Dendritic cell treated with granulocyte-macrophage colony-stimulating factor and Interleukin-4, amounts not matched to agents 40 ng/mL and 50 ng/mL, for 4 days (primary cell): ENCODE results near the gene EPHA4.

Experiments used
- H3K27ac Mint-ChIP-seq: one replicate; pipeline ENCODE4 v1.8.0; 2022; ENCODE audit warnings: mild to moderate bottlenecking, mixed read lengths
- H3K27me3 Mint-ChIP-seq: one replicate; pipeline ENCODE4 v1.8.0; 2022; ENCODE audit warnings: mild to moderate bottlenecking, mixed read lengths
- H3K36me3 Mint-ChIP-seq: one replicate; pipeline ENCODE4 v1.8.0; 2022; ENCODE audit warnings: low read depth, mixed read lengths
- H3K4me1 Mint-ChIP-seq: one replicate; pipeline ENCODE4 v1.8.0; 2022; ENCODE audit warnings: low read depth, mixed read lengths
- H3K4me3 Mint-ChIP-seq: one replicate; pipeline ENCODE4 v1.8.0; 2022; ENCODE audit warnings: mild to moderate bottlenecking, moderate library complexity, mixed read lengths
- H3K9me3 Mint-ChIP-seq: one replicate; pipeline ENCODE4 v1.8.0; 2022; ENCODE audit warnings: mixed read lengths
- intact Hi-C: fragments of 100-400 bp; cut with micrococcal nuclease; formaldehyde crosslinking; loops from one replicate; pipeline ENCODE4 v1.15.0; 2022

EPHA4 gene

GRCh38 chr2:221541131-221541735, 30.9 kb downstream of the EPHA4 start:
- H3K27me3 Mint-ChIP-seq: no peaks in the 10 kb centered on the region
- no peaks in the 10 kb centered on the region for H3K9me3 Mint-ChIP-seq
- no peak overlapping the region for H3K27ac Mint-ChIP-seq
- H3K4me1 Mint-ChIP-seq: no peaks in the 10 kb centered on the region
- intact Hi-C loops: no loop called here
- no peak overlapping the region for H3K4me3 Mint-ChIP-seq
- H3K36me3 Mint-ChIP-seq: no peaks in the 10 kb centered on the region

DNA sequence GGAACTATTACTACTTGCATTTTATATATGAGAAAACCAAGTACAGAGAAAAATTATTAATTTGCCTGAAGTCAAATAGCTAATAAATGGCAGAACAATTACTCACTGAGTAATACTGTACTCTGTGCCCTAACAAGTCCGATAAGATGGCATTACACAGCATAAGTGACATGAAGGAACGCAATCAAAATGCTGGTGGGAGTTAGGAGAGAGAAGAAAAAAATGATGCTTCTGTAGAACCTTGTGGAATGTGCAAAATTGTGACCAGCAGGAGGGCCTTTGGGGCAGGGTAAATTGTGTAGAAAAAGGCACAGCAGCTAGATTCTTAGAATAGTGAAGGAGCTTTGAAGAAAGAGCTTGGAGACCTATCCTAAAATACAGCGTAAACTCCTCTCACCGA, 32.9 kb downstream of the EPHA4 start:
- Mint-ChIP-seq H3K4me1 (no peaks in the 10 kb centered on the region), H3K27ac (no peak overlapping the region), H3K9me3 (no peaks in the 10 kb centered on the region), H3K4me3 (no peak overlapping the region), H3K27me3 (no peaks in the 10 kb centered on the region), H3K36me3 (no peaks in the 10 kb centered on the region)
- intact Hi-C loops: no loop called here

DNA sequence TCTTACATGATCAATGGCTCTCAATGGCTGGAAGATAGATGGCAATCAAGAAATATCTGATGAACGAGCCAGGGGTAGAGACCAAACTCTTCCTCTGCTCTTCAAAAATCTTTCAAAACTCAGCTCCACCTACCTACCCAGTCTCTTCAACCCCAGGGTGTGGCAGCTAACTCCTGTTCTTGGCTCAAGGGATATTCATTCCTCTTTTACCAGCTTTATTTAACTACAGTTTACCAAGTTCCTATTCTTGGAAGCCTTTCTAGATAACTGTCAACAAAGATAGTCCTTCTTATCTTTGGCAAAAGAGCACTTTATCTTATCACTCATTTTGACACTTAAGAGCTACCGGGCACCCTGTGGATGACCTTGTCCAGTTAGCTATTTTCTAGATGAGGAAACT, 36.3 kb downstream of the EPHA4 start:
- no peak overlapping the region for H3K27ac Mint-ChIP-seq
- H3K36me3 Mint-ChIP-seq: no peaks in the 10 kb centered on the region
- H3K9me3 Mint-ChIP-seq: no peaks in the 10 kb centered on the region
- H3K4me1 Mint-ChIP-seq: no peaks in the 10 kb centered on the region
- intact Hi-C loops: no loop called here
- H3K4me3 Mint-ChIP-seq: no peak overlapping the region
- no peaks in the 10 kb centered on the region for H3K27me3 Mint-ChIP-seq

- Mint-ChIP-seq H3K9me3 (no peaks in the 10 kb centered on the region), H3K4me3 (no peak overlapping the region), H3K27ac (no peak overlapping the region), H3K27me3 (peaks cover 4% of the 10 kb centered on the region), H3K4me1 (no peaks in the 10 kb centered on the region), H3K36me3 (no peaks in the 10 kb centered on the region)
- intact Hi-C loops: no loop called here
Measured at GRCh38 chr2:221533299-221533698, 38.8 kb downstream of the EPHA4 start.

DNA sequence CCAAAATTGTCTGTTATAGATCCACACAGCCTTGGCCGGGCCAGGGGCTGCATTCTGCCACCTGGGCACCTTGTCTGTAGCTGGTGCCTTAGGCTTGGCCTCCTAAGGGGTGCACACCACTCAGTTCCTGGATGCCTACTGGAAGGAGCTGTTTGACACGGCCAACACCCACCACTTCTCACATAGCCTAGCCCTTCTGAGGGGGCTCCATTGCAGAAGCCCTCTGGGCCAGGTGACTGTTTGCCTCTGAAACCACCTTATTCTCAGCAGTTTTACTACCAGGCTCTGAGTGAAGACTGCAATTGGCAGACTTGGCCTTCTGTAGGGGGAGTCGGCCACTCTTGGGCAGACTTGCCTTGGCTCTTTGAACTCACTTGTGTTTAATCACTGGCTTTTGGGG, 39.5 kb downstream of the EPHA4 start:
- Mint-ChIP-seq H3K9me3 (no peaks in the 10 kb centered on the region), H3K36me3 (no peaks in the 10 kb centered on the region), H3K4me1 (peaks cover 3% of the 10 kb centered on the region), H3K27ac (no peak overlapping the region), H3K27me3 (peaks cover 4% of the 10 kb centered on the region), H3K4me3 (no peak overlapping the region)
- intact Hi-C loops: no loop called here

- no peak overlapping the region for H3K27ac Mint-ChIP-seq
- no peaks in the 10 kb centered on the region for H3K9me3 Mint-ChIP-seq
- H3K36me3 Mint-ChIP-seq: no peaks in the 10 kb centered on the region
- H3K4me3 Mint-ChIP-seq: no peak overlapping the region
- H3K4me1 Mint-ChIP-seq: peaks cover 8% of the 10 kb centered on the region
- intact Hi-C loops: no loop called here
- peaks cover 4% of the 10 kb centered on the region for H3K27me3 Mint-ChIP-seq
Measured at GRCh38 chr2:221530653-221531037, 41.5 kb downstream of the EPHA4 start.

- Mint-ChIP-seq H3K9me3 (no peaks in the 10 kb centered on the region), H3K4me1 (peaks cover 8% of the 10 kb centered on the region), H3K4me3 (no peak overlapping the region), H3K36me3 (no peaks in the 10 kb centered on the region), H3K27ac (no peak overlapping the region), H3K27me3 (peaks cover 4% of the 10 kb centered on the region)
- intact Hi-C loops: no loop called here
Measured at GRCh38 chr2:221529943-221530652, 42.0 kb downstream of the EPHA4 start.

DNA sequence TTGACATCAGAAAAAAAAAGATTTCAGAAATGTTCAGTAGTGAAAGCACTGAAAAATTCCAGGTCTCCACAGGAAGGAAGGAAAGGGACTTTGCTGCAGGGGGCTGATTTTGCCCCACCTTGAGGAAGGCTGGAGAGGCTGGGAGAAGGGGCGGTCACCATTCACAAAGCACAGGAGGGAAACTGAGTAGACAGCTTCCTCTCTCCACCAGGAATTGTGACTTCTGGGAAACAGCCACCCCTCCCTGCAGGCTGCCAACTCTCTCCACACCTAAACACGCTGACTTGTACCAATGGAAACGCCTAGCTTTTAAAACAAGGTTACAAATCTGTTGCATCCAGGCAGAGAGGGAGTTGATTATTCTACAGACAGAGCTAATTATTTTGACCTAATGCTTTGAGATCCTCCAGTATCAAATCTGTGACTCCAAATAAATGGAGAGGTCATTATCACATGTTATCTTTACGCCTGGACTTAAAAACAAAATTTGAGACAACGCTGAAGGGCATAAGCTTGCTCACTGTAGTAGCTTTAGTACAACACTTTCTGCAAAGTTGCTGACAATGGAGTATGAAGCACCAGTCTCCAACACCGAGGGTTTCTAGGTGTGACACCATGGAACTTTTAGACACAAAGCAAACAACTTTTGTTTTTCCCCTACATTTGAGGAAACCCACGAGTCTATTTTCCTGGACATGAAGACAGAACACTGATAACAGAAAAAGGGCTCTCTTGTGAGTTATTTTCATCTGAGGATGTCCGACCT, 42.7 kb downstream of the EPHA4 start:
- Mint-ChIP-seq H3K9me3 (no peaks in the 10 kb centered on the region), H3K27me3 (peaks cover 4% of the 10 kb centered on the region), H3K27ac (no peak overlapping the region), H3K36me3 (no peaks in the 10 kb centered on the region), H3K4me3 (no peak overlapping the region), H3K4me1 (peaks cover 8% of the 10 kb centered on the region)
- intact Hi-C loops: no loop called here

- H3K9me3 Mint-ChIP-seq: no peaks in the 10 kb centered on the region
- peaks cover 4% of the 10 kb centered on the region for H3K27me3 Mint-ChIP-seq
- H3K27ac Mint-ChIP-seq: peak overlapping the region; percentile 53
- no peak overlapping the region for H3K4me3 Mint-ChIP-seq
- no peaks in the 10 kb centered on the region for H3K36me3 Mint-ChIP-seq
- H3K4me1 Mint-ChIP-seq: peaks cover 8% of the 10 kb centered on the region
- intact Hi-C loops: no loop called here
Measured at GRCh38 chr2:221527776-221528309, 44.3 kb downstream of the EPHA4 start.

GRCh38 chr2:221524158-221524557, 47.9 kb downstream of the EPHA4 start:
- no peaks in the 10 kb centered on the region for H3K36me3 Mint-ChIP-seq
- no peak overlapping the region for H3K4me3 Mint-ChIP-seq
- no peaks in the 10 kb centered on the region for H3K27me3 Mint-ChIP-seq
- no peaks in the 10 kb centered on the region for H3K9me3 Mint-ChIP-seq
- peaks cover 24% of the 10 kb centered on the region for H3K4me1 Mint-ChIP-seq
- intact Hi-C loops: no loop called here
- H3K27ac Mint-ChIP-seq: no peak overlapping the region

GRCh38 chr2:221521233-221521845, 50.8 kb downstream of the EPHA4 start:
- intact Hi-C loops: no loop called here
- H3K9me3 Mint-ChIP-seq: no peaks in the 10 kb centered on the region
- H3K27me3 Mint-ChIP-seq: no peaks in the 10 kb centered on the region
- H3K36me3 Mint-ChIP-seq: no peaks in the 10 kb centered on the region
- H3K27ac Mint-ChIP-seq: no peak overlapping the region
- H3K4me3 Mint-ChIP-seq: no peak overlapping the region
- peaks cover 17% of the 10 kb centered on the region for H3K4me1 Mint-ChIP-seq

GRCh38 chr2:221518935-221519625, 53.0 kb downstream of the EPHA4 start:
- H3K27ac Mint-ChIP-seq: no peak overlapping the region

DNA sequence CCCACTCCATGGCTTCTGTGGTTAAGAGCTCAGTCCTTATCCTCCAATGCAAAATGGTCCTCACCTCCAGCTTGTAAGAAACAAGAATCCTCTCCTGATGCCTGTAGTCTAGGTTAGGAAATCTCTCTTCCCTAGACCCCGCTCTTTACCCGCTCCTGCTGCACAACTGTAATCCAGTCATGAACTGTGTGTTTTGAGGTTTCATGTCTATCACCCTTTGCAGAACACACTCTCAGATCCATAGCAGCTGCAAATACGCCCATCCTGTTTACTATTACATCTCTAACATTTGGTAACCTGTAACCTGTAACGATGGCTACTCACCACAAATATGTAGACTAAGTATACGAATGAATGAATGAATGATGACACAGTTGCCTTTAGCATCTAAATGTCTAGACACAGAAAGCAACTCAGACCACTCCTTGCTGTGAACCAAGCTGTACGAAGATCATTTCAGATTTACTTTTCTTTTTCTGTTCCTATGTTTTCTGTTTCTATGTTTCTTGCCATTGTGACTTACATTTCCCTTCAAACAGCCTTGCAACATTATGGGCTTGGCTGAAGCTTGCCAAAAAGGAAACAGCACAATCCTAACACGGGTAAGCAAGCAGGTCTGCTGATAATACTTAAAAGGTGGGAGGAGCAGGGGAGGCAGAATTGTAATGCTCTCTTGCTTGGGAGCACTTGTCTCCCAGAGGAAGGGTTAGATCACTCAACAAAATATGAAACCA, 53.7 kb downstream of the EPHA4 start:
- H3K36me3 Mint-ChIP-seq: no peaks in the 10 kb centered on the region
- H3K4me3 Mint-ChIP-seq: no peak overlapping the region
- intact Hi-C loops: no loop called here
- H3K4me1 Mint-ChIP-seq: peaks cover 17% of the 10 kb centered on the region
- H3K27me3 Mint-ChIP-seq: no peaks in the 10 kb centered on the region
- no peak overlapping the region for H3K27ac Mint-ChIP-seq
- H3K9me3 Mint-ChIP-seq: no peaks in the 10 kb centered on the region

More at GRCh38 chr2:221518935-221519625, 53.0 kb downstream of the EPHA4 start:
- Mint-ChIP-seq H3K27me3 (no peaks in the 10 kb centered on the region), H3K4me1 (peaks cover 17% of the 10 kb centered on the region), H3K4me3 (no peak overlapping the region), H3K36me3 (no peaks in the 10 kb centered on the region), H3K9me3 (no peaks in the 10 kb centered on the region)
- intact Hi-C loops: no loop called here
